GM23248 (cell line): ENCODE data around the gene CUZD1. TPM values are rescaled to one million over a fixed set of nuclear protein-coding genes. Genes with fewer than 3 reads are reported as not detected.
A peak's percentile ranks its signal among the peaks of the same experiment; 100 is the strongest.

ENCODE experiments used
- DNase-seq: peaks from one replicate; pipeline ENCODE4 v3.0.0-alpha.2; 2015
- H2AFZ ChIP-seq: fragments of 200-600 bp; sonication (generic); 2 replicates; pipeline ENCODE4 v1.6.1; 2016; ENCODE audit warnings: antibody characterized with exemption
- H3F3A ChIP-seq: fragments of 200-600 bp; sonication (generic); 2 replicates; pipeline ENCODE4 v1.6.1; 2016; ENCODE audit warnings: mild to moderate bottlenecking, antibody characterized with exemption, mixed run types; ENCODE audit not compliant: insufficient read depth
- H3K27ac ChIP-seq: fragments of 200-600 bp; sonication (generic); 2 replicates; pipeline ENCODE4 v1.5.1; 2016; ENCODE audit warnings: mild to moderate bottlenecking
- H3K27me3 ChIP-seq: fragments of 200-600 bp; sonication (generic); replicated peaks from 2 replicates; pipeline ENCODE4 v1.6.1; 2016; ENCODE audit warnings: mild to moderate bottlenecking; ENCODE audit not compliant: insufficient read depth
- H3K36me3 ChIP-seq: fragments of 200-600 bp; sonication (generic); 2 replicates; pipeline ENCODE4 v1.6.1; 2016; ENCODE audit warnings: low read depth, mild to moderate bottlenecking
- H3K4me1 ChIP-seq: fragments of 200-600 bp; sonication (generic); 2 replicates; pipeline ENCODE4 v1.6.1; 2016; ENCODE audit warnings: mild to moderate bottlenecking; ENCODE audit not compliant: insufficient read depth
- H3K4me2 ChIP-seq: fragments of 200-600 bp; sonication (generic); one replicate; pipeline ENCODE4 v1.6.1; 2016; ENCODE audit warnings: mild to moderate bottlenecking; ENCODE audit not compliant: unreplicated experiment
- H3K4me3 ChIP-seq: fragments of 200-600 bp; sonication (generic); 2 replicates; pipeline ENCODE4 v1.5.1; 2016; ENCODE audit warnings: mild to moderate bottlenecking
- H3K79me2 ChIP-seq: fragments of 200-600 bp; sonication (generic); 2 replicates; pipeline ENCODE4 v1.6.1; 2016; ENCODE audit warnings: mild to moderate bottlenecking; ENCODE audit not compliant: insufficient read depth
- H3K9ac ChIP-seq: fragments of 200-600 bp; sonication (generic); 2 replicates; pipeline ENCODE4 v1.6.1; 2016; ENCODE audit warnings: mild to moderate bottlenecking
- H3K9me2 ChIP-seq: fragments of 200-600 bp; sonication (generic); 2 replicates; pipeline ENCODE4 v1.6.1; 2016; ENCODE audit warnings: mixed run types, mild to moderate bottlenecking, moderate library complexity; ENCODE audit not compliant: insufficient read depth
- H3K9me3 ChIP-seq: fragments of 200-600 bp; sonication (generic); one replicate; pipeline ENCODE4 v1.6.1; 2017; ENCODE audit warnings: low read depth
- H4K20me1 ChIP-seq: fragments of 200-600 bp; sonication (generic); 2 replicates; pipeline ENCODE4 v1.6.0; 2016; ENCODE audit not compliant: insufficient read depth
- EZH2 ChIP-seq: fragments of 200-600 bp; sonication (generic); IDR thresholded peaks from 2 replicates; pipeline ENCODE4 v1.6.1; 2018; ENCODE audit warnings: antibody characterized with exemption, mild to moderate bottlenecking; ENCODE audit not compliant: insufficient read depth, poor library complexity, severe bottlenecking
- EZH2phosphoT487 ChIP-seq: fragments of 200-600 bp; sonication (generic); IDR thresholded peaks from 2 replicates; pipeline ENCODE4 v1.6.1; 2018; ENCODE audit warnings: antibody characterized with exemption, moderate library complexity, mild to moderate bottlenecking, low read depth; ENCODE audit not compliant: insufficient read depth
- WGBS, 2 experiments: methylation state at CpG; one replicate each; pipeline ENCODE4 v1.1.6; 2015 to 2017; ENCODE audit warnings: low lambda C conversion rate in 2 of 2, low coverage in 1 of 2; ENCODE audit errors: missing lambda C conversion rate in 2 of 2; 5-methylcytosine and 5-hydroxymethylcytosine counted together
- in situ Hi-C: fragments of 300-500 bp; cut with MboI; formaldehyde crosslinking; loops from 2 replicates; pipeline ENCODE4 v1.15.0; 2020
- polyA plus RNA-seq: library from polyadenylated mRNA; unstranded; fragments of >200 nt; fragmentation: Nextera tagmentation; extraction: Ambion mirVana; gene quantifications from 2 replicates; pipeline ENCODE4 v1.2.1, GENCODE V29; 2016
- total RNA-seq: library from RNA; depleted of rRNA; stranded (reverse); fragments of >200 nt; shearing (Covaris generic); gene quantifications from 2 replicates; pipeline ENCODE4 v1.2.3, GENCODE V29; 2014

The CUZD1 gene
- total and polyA plus RNA-seq, 2 experiments from 2014 or later: 0.11 to 0.31 TPM

DNA sequence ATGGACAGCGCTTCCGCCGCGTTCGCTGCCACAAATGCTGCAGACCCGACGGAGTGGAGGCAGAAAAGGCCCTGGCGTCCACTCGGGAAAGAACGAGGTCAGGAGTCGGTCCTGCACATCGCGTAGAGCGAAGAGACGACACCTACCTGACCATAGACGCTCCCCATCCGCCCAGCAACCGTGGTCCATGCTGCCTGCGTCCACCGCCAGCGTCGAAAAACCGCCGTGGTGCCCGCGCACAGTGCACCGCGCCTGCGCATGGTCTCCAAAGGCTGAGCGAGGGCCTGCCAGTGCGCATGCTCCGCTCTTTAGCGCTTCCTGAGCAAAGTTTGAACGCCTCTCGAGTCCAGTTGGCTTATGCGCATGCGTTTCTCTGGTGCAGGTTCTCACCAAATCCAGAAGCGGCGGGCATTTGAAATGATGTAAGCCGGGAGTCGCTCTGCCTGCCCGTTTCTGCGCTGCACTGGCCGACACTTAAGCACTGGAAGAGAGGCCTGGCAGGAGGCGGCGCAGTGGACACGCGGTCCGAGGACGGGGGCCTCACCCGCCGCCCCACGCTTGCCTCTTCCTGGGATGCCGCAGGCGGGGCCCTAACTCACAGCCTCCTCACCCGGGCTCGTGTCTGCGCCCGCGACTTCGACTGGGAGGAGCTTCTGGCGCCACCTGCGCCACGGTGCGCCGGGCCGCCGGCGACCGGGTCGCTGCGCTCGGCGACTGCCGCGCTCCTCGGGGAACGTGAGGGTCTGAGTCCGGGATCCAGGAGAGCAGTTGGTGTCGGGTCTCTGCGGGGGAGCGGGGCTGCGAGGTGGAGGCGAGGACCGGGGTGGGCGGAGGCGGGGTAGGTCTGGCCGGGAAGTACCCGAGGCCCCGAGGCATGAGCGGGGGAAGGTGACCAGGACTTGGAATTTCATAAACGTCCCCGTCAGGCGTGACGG is 33.9 kb upstream of the CUZD1 start, which contains the start of gene FAM24B:
Gene FAM24B (minus strand): TSS at position 243 of the 935 bp plus-strand sequence. CDS start 29,066 bp downstream, outside the sequence.
- in situ Hi-C loops: no loop called here

DNA sequence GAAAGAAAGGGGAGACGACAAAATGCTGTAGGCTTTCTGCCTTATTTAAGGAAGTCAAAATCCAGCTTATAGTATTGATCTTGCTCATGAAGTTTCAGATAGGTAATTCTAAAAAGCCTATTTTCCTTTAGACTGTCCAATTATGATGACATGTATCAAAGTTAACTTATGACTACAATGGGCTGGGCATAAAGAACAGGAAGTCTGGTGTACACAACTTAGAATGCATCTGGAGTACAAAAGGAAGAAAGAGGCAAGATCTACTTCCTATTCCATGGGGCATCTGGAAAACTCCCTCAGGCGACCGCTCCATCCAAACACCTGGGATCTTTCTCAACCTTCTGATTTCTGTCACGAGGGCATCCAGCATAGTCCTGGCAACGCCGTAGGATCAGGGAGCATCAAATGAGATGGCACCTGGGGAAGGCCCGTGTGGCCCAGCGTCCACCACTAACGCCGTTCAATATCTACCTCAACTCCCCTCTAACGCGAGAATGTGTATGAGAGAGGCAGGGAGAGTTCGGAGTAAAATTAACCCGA is 33.2 kb upstream of the CUZD1 start:
- peaks cover 51% of the 10 kb centered on the region for H3K79me2 ChIP-seq
- WGBS, 2 experiments: 42 to 48% methylated on average over 14 of the region's 14 CpGs
- peak overlapping the region; percentile 18 for H3K27ac ChIP-seq
- H3K4me3 ChIP-seq: peak overlapping the region; percentile 83
- in situ Hi-C loops: no loop called here
- no peaks in the 10 kb centered on the region; the same call in 1 of the 2 replicates for H3K4me1 ChIP-seq
- no peaks in the 10 kb centered on the region for H4K20me1 ChIP-seq
- peak; percentile 41 for DNase-seq
- H3F3A ChIP-seq: no peaks in the 10 kb centered on the region
- no peaks in the 10 kb centered on the region for H3K9me3 ChIP-seq
- no peak for TF ChIP-seq EZH2
- TF ChIP-seq EZH2phosphoT487: no peak
- H3K9ac ChIP-seq: peak overlapping the region; percentile 66
- H3K27me3 ChIP-seq: no peaks in the 10 kb centered on the region
- no peaks in the 10 kb centered on the region for H3K36me3 ChIP-seq
- H3K9me2 ChIP-seq: no peaks in the 10 kb centered on the region
- H3K4me2 ChIP-seq: peak overlapping the region; percentile 87
- peak overlapping the region; percentile 96 for H2AFZ ChIP-seq

More for the DNA sequence above, 33.9 kb upstream of the CUZD1 start, which contains the start of gene FAM24B:
- no peaks in the 10 kb centered on the region for H4K20me1 ChIP-seq
- 4 to 6% methylated on average over 83 to 95 of the region's 95 CpGs for WGBS, 2 experiments
- H3F3A ChIP-seq: no peaks in the 10 kb centered on the region
- peak within 1 kb of the TSS; percentile 96 for H2AFZ ChIP-seq
- no peaks in the 10 kb centered on the region; the same call in 1 of the 2 replicates for H3K4me1 ChIP-seq
- TF ChIP-seq EZH2phosphoT487 (no peak), EZH2 (no peak)
- H3K36me3 ChIP-seq: no peaks in the 10 kb centered on the region
- peak within 1 kb of the TSS; percentile 83 for H3K4me3 ChIP-seq
- H3K9ac ChIP-seq: peak within 1 kb of the TSS; percentile 66
- no peaks in the 10 kb centered on the region for H3K9me3 ChIP-seq
- peak; percentile 99 for DNase-seq
- peak within 1 kb of the TSS; percentile 18 for H3K27ac ChIP-seq
- no peaks in the 10 kb centered on the region for H3K9me2 ChIP-seq
- no peaks in the 10 kb centered on the region for H3K27me3 ChIP-seq
- peak within 1 kb of the TSS; percentile 87 for H3K4me2 ChIP-seq
- H3K79me2 ChIP-seq: peaks cover 44% of the 10 kb centered on the region

DNA sequence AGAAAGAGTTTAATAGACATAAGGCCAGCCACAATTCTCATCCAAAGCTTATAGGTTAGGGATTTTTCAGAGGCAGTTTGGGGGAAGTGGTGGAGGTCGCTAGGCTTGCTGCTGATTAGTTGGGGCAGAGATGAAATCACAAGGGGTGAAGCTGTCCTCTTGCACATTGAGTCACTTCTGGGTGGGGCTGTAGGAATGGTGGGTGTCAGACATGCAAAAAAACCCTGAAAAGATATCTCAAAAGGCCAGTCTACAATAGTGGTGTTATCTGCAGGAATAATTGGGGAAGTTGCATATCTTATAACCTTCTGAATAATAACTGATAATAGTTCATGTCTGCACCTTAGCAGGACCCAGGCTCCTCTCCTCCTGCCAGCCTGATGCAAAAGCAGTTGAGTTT is 31.6 kb upstream of the CUZD1 start:
- in situ Hi-C loops: no loop called here
- peaks cover 63% of the 10 kb centered on the region for H3K79me2 ChIP-seq
- H3K9ac ChIP-seq: no peak overlapping the region
- no peaks in the 10 kb centered on the region for H3K36me3 ChIP-seq
- no peak overlapping the region for H3K4me3 ChIP-seq
- no peaks in the 10 kb centered on the region for H3K27me3 ChIP-seq
- no peak overlapping the region for H3K27ac ChIP-seq
- no peak overlapping the region for H3K4me2 ChIP-seq
- 79 to 84% methylated on average over 1 of the region's 1 CpG for WGBS, 2 experiments
- no peaks in the 10 kb centered on the region for H4K20me1 ChIP-seq
- no peaks in the 10 kb centered on the region for H3F3A ChIP-seq
- H3K9me2 ChIP-seq: no peaks in the 10 kb centered on the region
- no peaks in the 10 kb centered on the region; the same call in 1 of the 2 replicates for H3K4me1 ChIP-seq
- H3K9me3 ChIP-seq: no peaks in the 10 kb centered on the region
- DNase-seq: peak; percentile 37
- no peak for TF ChIP-seq EZH2
- no peak for TF ChIP-seq EZH2phosphoT487
- H2AFZ ChIP-seq: no peak overlapping the region

DNA sequence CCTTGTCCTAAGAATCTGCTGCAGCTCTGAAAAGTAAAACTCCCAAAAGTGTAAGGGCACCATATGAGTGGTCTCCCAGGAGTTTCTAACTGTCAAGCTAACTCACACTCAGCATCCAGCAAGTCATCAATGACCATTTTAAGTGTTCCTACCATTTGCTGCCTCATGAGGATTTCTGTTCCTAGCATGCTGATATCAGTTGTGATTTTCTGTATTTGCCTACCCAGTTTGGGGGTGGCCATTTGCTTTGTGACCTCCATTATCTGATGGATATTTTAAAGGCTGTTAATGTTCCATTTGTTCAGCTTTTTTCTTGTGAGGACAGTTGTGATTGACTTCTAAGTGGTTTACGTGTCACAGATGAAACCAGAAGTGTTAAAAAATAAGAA is 30.8 kb upstream of the CUZD1 start:
- H3K4me3 ChIP-seq: no peak overlapping the region
- H3K79me2 ChIP-seq: peaks cover 63% of the 10 kb centered on the region
- H3K9me3 ChIP-seq: no peaks in the 10 kb centered on the region
- H3K9ac ChIP-seq: no peak overlapping the region
- H3K4me2 ChIP-seq: no peak overlapping the region
- no peaks in the 10 kb centered on the region for H3K36me3 ChIP-seq
- no peaks in the 10 kb centered on the region for H3K9me2 ChIP-seq
- in situ Hi-C loops: no loop called here
- DNase-seq: no peak
- no peak overlapping the region for H3K27ac ChIP-seq
- no peak for TF ChIP-seq EZH2
- no peak for TF ChIP-seq EZH2phosphoT487
- no peaks in the 10 kb centered on the region for H3K27me3 ChIP-seq
- no peaks in the 10 kb centered on the region; the same call in 1 of the 2 replicates for H3K4me1 ChIP-seq
- WGBS, 2 experiments: 96% methylated on average over 1 of the region's 1 CpG
- no peak overlapping the region for H2AFZ ChIP-seq
- H3F3A ChIP-seq: no peaks in the 10 kb centered on the region
- H4K20me1 ChIP-seq: no peaks in the 10 kb centered on the region
